Stimulated activated CD4-positive, alpha-beta T cell treated with anti-CD3 and anti-CD28 coated beads, Interleukin-12 subunit alpha, Interleukin-12 subunit beta, amount 100 ng/mL, for 24 hours (primary cell): ENCODE measurements around the gene EBI3.
"Not testable (repeated sequence)": the region's sequence is repeated elsewhere in the genome, so short reads cannot be mapped to it uniquely, and the experiment has no call there.

ENCODE experiments used
- DNase-seq, 2 experiments: peaks; one replicate each; pipeline ENCODE4 v3.0.0-alpha.2; 2020; ENCODE audit warnings: low read depth in 2 of 2

Gene EBI3

DNA sequence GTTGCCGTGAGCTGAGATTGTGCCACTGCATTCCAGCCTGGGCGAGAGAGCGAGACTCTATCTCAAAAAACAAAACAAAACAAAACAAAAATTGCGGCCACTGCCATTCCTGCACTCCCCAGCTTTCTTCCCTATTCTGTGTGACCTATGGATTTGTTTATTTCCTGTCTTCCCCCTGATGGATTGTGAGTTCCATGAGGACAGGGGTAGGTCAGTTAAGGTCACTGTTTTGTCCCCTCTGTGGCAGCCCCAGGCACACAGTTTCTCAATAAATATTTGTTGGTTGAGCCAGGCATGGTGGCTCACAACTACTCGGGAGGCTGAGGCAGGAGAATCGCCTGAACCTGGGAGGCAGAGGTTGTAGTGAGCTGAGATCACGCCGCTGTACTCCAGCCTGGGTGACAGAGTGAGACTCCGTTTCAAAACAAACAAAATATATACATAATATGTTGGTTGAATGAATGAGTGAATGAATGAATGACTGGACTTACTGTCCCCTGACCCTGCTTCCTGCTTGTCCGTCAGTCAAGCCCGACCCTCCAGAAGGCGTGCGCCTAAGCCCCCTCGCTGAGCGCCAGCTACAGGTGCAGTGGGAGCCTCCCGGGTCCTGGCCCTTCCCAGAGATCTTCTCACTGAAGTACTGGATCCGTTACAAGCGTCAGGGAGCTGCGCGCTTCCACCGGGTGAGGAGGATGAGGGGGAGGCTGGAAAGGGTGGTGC is 5.0 kb downstream of the EBI3 start:
- DNase-seq: no peak

- DNase-seq: no peak
Measured at GRCh38 chr19:4234862-4235201, 5.5 kb downstream of the EBI3 start.

DNA sequence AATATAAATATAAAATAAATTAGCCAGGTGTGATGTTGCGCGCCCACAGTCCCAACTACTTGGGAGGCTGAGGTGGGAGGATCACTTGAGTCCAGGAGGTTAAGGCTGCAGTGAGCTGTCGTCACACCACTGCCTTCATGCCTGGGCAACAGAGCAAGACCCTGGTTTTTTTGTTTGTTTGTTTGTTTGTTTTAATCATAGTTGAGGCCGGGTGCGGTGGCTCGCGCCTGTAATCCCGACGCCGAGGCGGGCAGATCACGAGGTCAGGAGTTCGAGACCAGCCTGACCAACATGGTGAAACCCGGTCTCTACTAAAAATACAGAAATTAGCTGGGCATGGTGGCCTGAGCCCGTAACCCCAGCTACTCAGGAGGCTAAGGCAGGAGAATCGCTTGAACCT is 8.2 kb downstream of the EBI3 start:
- DNase-seq: not testable (repeated sequence)

GRCh38 chr19:4238831-4239230 is 9.5 kb downstream of the EBI3 start:
- DNase-seq: no peak

- DNase-seq: no peak
Measured at GRCh38 chr19:4241824-4242430, 12.6 kb downstream of the EBI3 start.

GRCh38 chr19:4245938-4246337 is 16.6 kb downstream of the EBI3 start:
- DNase-seq: not testable (repeated sequence)

- peak; percentile 96 to 99 for DNase-seq
Measured at GRCh38 chr19:4246767-4247593, 17.7 kb downstream of the EBI3 start, which contains the start of gene YJU2. TSS of gene YJU2 (plus strand) at chr19:4247080. CDS start at chr19:4247147, 67 bp downstream.

DNA sequence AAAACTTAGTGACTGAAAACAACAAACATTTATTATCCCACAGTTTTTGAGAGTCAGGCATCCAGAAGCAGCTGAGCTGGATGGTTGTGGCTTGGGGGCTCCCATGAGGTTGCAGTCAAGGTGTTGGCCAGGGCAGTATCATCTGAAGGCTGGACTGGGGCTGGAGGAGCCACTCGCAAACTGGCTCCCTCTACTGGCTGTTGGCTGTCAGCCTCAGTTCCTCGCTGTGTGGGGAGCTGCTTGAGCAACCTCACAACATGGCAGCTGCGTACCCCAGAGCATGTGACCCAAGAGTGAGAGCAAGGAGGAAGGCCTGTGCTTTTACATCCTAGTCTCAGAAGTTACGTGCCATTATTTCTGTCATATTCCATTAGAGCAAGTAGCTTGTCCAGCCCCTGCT is 27.2 kb downstream of the EBI3 start:
- DNase-seq: no peak

GRCh38 chr19:4257025-4257424 is 27.7 kb downstream of the EBI3 start:
- DNase-seq: no peak

GRCh38 chr19:4258181-4258580 is 28.9 kb downstream of the EBI3 start:
- DNase-seq: no peak

GRCh38 chr19:4260613-4261191 is 31.4 kb downstream of the EBI3 start:
- DNase-seq: no peak

DNA sequence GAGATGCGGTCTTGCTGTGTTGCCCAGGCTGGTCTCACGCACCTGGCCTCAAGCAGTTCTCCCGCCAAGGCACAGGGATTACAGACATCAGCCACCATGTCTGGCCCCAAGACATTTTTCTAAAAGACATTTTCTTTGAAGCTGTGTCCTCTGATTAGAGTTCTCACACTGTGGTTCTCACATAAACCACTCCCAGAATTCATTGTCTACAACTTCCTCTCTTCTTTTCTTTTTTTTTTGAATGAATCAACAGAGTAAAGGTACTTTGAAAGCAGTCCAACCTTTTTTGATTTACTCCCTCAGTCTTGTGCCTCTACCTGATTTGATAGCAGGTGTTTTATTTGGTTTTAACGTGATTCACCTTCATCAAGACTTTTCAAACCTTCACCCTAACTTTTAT is 35.5 kb downstream of the EBI3 start:
- DNase-seq: no peak

GRCh38 chr19:4266253-4267000 is 37.1 kb downstream of the EBI3 start:
- no peak for DNase-seq

DNA sequence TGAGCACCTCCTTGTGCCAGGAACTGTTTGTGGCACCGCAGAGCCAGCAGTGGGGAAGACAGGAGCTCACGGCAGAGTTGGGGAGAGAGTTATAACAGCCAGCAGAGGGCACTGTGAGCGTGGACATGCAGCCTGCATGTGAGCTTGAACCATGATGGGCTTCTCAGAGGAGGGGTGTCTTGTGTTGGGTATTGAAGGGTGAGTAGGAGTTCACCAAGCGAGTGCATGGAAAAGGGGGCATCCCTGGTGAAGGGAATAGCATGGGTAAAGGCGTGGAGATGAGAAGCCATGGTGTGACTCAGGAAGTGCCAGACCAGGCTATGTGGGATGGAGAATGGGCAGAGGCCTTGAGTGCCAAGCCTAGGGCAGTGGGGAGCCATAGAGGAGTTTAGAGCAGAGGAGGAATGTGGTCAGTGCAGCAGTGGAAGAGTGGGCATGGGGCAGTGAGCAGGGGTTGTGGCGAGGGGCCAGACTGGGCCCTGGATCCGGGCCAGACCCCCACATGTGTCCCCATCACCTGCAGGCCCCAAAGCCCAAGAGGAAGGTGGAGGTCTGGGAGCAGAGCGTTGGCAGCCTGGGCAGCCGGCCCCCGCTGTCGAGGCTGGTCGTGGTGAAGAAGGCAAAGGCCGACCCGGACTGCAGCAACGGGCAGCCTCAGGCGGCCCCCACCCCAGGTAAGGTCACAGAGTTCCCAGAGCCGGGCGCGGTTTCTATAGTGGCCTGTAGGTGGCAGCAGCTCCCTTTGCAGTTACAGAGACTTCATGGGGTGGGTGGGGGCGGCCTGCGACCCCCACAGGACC is 38.0 kb downstream of the EBI3 start:
- peak; percentile 22 to 61 for DNase-seq

DNA sequence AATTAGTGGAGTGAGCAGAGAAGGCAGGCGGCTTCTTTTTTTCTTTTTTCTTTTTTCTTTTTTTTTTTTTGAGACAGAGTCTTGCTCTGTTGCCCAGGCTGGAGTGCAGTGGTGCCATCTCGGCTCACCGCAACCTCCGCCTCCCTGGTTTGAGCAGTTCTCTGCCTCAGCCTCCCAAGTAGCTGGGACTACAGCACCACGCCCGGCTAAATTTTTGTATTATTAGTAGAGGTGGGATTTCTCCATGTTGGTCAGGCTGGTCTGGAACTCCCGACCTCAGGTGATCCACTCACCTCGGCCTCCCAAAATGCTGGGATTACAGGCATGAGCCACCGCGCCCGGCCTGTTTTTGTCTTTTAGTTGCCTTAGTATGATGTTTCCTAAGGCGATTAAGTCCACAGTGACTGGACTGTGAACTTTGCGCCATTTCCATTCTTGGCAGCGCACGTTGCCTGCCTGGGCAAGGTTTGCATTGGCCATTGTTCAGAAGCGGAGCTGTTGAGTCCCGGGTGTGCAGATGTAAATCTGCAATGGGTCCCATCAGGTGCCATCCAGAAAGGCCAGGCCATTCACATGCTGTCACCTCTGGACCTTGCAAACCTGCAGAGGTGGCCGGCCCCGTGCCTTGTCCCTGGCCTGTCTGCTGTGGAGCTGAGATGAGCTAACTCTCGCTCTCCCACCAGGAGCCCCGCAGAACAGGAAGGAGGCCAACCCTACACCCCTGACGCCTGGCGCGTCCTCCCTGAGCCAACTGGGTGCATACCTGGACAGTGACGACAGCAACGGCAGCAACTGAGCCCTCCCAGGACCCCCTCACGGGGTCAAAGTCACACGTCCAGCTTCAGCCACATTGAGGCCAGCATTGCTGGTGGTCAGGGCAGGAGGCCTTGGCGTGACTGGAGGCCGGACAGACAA is 38.8 kb downstream of the EBI3 start:
- no peak for DNase-seq

GRCh38 chr19:4268816-4269430 is 39.6 kb downstream of the EBI3 start:
- DNase-seq: no peak

DNA sequence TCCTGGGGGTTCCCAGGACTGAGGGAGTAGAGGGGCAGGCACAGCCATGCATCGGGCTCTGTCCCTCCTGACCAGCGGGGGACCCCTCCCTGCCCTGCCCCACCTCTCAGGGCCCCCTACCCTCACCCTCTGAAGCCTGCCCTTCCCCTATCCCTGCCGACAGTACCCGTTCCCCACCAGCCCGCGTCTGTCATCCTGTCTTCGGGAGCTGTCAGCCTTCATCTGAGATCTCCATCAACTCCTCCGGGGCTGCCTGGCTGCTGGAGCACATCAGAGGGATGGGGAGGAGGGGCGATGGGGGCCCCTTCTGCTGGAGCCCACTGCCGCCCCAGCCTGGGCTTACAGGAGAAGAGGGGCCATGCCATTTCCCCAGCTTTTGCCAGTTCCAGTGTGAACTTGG is 43.6 kb downstream of the EBI3 start:
- DNase-seq: no peak

GRCh38 chr19:4274321-4274686 is 45.0 kb downstream of the EBI3 start:
- not testable (repeated sequence) for DNase-seq

- no peak for DNase-seq
Measured at GRCh38 chr19:4277191-4277696, 47.9 kb downstream of the EBI3 start.
